Measurements from ENCODE around the gene LETMD1. TPM values are rescaled to one million over a fixed set of nuclear protein-coding genes. Genes with fewer than 3 reads are reported as not detected.

Gene LETMD1
- total RNA-seq, 1 donor from 2014 or later = 29.2 TPM

DNA sequence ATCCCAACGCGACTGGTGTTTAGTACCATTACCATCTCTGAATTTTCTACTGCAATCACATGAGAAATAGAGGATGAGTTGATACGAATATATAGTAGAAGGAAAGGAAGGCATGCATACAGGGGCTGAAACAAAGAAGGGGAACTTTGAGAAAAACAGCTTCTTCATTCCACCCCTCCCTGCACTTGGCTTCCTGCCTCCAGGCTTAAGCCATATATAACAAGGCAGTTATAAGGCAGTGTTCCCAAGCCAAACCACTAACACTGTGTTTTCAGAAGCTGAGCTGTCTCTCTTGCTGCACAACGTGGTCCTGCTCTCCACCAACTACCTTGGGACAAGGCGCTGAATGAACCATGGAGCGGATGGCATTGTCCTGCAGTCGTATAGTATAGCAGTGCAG, 11.0 kb downstream of the LETMD1 start:
- no peak for DNase-seq (ENCODE audit: low read depth)

DNA sequence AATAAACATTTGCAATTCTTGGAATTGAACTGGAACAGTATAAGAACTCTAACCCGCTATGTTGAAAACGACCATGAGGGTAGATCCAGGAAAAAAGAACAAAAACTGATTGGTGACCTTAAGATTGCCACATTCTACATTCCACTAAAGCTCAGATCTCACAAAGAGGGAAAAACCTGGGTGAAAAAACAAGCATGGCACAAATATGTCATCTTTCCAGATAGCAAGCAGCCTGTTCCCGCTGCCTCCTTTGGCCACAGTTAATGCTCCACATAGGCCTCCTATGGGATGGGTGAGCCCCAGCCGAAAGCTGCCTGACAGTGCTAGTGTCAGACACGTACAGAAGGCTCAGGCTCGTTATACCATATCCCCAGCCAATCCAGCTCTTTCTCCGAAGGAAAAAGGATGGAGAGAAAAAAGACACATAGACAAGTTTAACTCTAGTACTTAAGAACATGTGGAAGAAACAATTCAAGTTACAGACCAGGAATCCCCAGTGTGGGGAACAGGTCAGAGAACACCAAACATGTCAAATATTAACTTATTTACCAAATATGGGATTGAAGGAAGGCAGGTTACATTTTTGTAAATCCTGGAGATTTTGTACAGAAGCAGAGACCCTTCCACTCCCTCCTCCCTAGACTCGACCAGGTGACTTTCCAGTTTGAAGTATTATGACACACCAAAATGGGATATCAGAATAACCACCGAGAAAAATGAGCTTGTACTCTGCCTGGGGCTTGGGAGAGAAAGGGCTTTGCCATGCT, 14.7 kb downstream of the LETMD1 start:
- DNase-seq (ENCODE audit: low read depth) = no peak
- TF ChIP-seq, protein P1, sequence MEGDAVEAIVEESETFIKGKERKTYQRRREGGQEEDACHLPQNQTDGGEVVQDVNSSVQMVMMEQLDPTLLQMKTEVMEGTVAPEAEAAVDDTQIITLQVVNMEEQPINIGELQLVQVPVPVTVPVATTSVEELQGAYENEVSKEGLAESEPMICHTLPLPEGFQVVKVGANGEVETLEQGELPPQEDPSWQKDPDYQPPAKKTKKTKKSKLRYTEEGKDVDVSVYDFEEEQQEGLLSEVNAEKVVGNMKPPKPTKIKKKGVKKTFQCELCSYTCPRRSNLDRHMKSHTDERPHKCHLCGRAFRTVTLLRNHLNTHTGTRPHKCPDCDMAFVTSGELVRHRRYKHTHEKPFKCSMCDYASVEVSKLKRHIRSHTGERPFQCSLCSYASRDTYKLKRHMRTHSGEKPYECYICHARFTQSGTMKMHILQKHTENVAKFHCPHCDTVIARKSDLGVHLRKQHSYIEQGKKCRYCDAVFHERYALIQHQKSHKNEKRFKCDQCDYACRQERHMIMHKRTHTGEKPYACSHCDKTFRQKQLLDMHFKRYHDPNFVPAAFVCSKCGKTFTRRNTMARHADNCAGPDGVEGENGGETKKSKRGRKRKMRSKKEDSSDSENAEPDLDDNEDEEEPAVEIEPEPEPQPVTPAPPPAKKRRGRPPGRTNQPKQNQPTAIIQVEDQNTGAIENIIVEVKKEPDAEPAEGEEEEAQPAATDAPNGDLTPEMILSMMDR (conservative IDR thresholded peaks at IDR 0.05; ENCODE audit: low read depth, low read length) = no peak
- no peak overlapping the region for H3K4me3 ChIP-seq (ENCODE audit: low read depth, low read length)

More for the DNA sequence above, 11.0 kb downstream of the LETMD1 start:
- H3K4me3 ChIP-seq (ENCODE audit: low read depth, low read length) = no peak overlapping the region
- TF ChIP-seq, protein P1 (conservative IDR thresholded peaks at IDR 0.05; ENCODE audit: low read depth, low read length) = no peak

DNA sequence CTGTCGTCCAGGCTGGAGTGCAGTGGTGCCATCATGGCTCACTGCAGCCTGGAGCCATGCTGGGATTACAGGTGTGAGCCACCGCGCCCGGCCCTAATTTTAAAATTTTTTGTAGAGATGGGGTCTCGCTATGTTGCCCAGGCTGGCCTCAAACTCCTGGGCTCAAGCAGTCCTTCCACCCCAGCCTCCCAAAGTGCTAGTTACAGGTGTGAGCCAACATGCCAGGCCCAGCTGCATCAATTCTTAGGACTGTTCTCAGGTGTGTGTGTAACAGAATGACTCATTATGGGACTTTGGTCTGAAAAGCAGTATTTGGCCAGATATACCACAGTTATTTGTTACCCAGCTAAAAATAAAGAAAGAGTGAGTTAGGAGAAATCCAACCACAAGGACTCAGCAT, 17.4 kb downstream of the LETMD1 start:
- no peak for DNase-seq (ENCODE audit: low read depth)
- no peak overlapping the region for H3K4me3 ChIP-seq (ENCODE audit: low read depth, low read length)
- TF ChIP-seq, protein P1 (conservative IDR thresholded peaks at IDR 0.05; ENCODE audit: low read depth, low read length) = no peak

DNA sequence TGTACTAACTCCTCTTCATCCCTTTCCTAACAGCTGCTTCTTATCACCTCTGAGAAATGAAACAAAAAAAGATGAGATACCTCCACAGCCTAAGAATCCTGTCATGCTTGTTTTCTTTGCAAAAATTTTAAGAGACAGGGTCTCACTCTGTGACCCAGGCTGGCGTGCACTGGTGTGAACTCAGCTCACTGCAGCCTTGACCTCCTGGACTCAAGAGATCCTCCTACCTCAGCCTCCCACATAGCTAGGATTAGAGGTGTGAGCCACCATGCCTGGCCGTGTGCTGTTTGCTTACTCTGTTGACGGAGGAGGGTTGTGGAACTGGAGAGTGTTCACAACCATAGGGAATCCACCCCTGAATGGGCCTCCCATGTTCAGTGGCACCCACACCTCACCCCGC, 19.1 kb downstream of the LETMD1 start:
- DNase-seq (ENCODE audit: low read depth) = no peak
- TF ChIP-seq, protein P1 (conservative IDR thresholded peaks at IDR 0.05; ENCODE audit: low read depth, low read length) = no peak
- no peak overlapping the region for H3K4me3 ChIP-seq (ENCODE audit: low read depth, low read length)

DNA sequence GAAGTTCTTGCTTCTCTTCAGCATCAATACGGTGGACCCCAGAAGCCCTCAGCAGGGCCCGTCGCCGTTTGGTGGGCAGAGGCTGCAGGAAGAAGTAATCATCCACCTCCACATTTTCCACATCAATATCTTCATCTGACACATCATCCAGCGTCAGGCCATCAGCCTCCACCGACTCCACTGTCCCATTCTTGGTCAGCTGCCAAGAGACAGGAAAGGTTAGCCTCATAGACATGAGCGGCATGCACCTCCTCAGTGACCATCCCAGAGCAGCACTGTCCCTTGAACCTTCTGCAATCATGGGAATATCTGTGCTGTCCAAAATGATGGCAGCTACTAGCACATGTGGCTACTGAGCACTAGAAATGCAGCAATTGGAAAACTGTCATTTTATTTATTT, 19.6 kb downstream of the LETMD1 start:
- no peak overlapping the region for H3K4me3 ChIP-seq (ENCODE audit: low read depth, low read length)
- no peak for DNase-seq (ENCODE audit: low read depth)
- TF ChIP-seq, protein P1 (conservative IDR thresholded peaks at IDR 0.05; ENCODE audit: low read depth, low read length) = no peak

DNA sequence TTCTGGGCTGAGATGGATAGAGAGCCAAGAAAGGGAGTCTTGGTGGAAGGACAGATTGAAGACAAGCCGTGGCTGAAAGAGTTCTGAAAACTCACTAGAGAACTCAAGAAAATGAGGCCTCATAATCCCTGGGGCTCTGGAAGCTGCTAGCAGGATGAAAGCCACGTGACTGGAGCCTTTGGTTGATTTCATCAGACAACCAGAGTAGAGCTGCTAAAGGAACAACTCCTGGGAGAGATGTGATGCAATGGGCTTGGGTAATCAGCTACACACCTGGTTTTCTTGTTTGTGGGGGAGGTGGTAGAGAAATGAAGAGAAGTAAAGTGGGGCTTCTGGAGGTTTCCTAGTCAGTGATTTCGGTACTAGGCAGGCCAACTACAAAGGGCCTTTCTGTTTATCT, 21.9 kb downstream of the LETMD1 start:
- no peak overlapping the region for H3K4me3 ChIP-seq (ENCODE audit: low read depth, low read length)
- TF ChIP-seq, protein P1 (conservative IDR thresholded peaks at IDR 0.05; ENCODE audit: low read depth, low read length) = no peak
- DNase-seq (ENCODE audit: low read depth) = no peak

DNA sequence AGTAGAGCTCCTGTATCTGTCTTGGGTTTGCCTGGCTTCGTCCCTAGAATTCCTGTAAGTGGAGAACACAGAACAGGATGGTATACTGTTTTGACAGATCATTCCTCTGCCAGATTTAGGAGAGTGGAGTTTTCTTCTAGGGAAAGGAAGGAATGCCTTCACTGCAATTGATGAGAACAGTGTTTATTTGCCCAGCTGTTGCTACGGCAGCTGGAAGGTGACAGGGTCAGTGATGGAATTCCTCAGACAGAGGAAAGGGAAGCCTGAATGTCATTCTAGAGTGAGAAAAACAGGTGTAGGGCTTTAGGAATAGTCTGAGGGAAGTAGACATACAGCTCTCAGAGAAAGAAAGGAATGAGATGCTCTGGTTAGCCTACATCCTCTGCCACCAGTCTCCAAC, 23.5 kb downstream of the LETMD1 start:
- no peak for DNase-seq (ENCODE audit: low read depth)
- H3K4me3 ChIP-seq (ENCODE audit: low read depth, low read length) = no peak overlapping the region
- TF ChIP-seq, protein P1 (conservative IDR thresholded peaks at IDR 0.05; ENCODE audit: low read depth, low read length) = no peak
